RWPE1 (cell line): ENCODE results near the gene GRIN3A.
"Not testable (repeated sequence)": the region's sequence is repeated elsewhere in the genome, so short reads cannot be mapped to it uniquely, and the experiment has no call there.

Experiments used
- CTCF ChIA-PET: fragments of 350-600 bp; sonication (Branson Sonifier 250); formaldehyde crosslinking; extraction: SDS; loops from one replicate; lab custom pipeline; 2021; lab: Yijun Ruan, JAX
- POLR2A ChIA-PET: fragments of 400-600 bp; formaldehyde crosslinking; extraction: SDS; loops from one replicate; lab custom pipeline; 2020; ENCODE audit warnings: antibody characterized with exemption; ENCODE audit not compliant: low non-redundant PET; lab: Yijun Ruan, JAX
- DNase-seq: peaks from one replicate; pipeline ENCODE4 v3.0.0; 2012; ENCODE audit warnings: low spot score
- H3K27ac ChIP-seq: fragments of 450-650 bp; 2 replicates; pipeline ENCODE4 v1.5.1; 2017
- TF ChIP-seq, protein P1 (sequence below): fragments of 450-650 bp; conservative IDR thresholded peaks from 2 replicates; pipeline ENCODE4 v1.5.1; 2017; ENCODE audit warnings: low read depth, mild to moderate bottlenecking

The GRIN3A gene

DNA sequence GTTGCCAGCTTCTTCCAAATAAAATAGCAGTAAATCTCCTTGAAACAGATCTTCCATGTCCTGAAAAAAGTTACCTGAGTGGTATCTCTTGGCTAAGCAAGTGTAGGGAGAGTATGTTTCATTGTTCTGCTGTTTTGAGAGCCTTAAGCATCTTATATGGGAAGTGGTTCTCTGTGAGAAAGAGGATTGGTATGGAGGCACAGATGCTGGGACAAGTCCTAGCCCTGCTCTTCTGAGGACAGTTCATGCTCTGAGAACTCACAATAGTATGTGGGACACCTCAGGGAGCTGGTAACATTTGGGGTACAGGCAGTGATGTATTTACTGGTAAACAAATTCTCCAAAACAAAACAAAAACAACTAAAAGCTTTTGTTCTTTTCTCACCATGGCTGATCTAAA, 145.7 kb downstream of the GRIN3A start:
- ChIA-PET CTCF (interaction anchor here (0.7 kb wide), 1 partner anchor 1384 kb away, joined by 3 read pairs; no protein-coding TSS in a partner anchor), POLR2A (no interaction called here)
- no peak overlapping the region for H3K27ac ChIP-seq
- TF ChIP-seq, protein P1, sequence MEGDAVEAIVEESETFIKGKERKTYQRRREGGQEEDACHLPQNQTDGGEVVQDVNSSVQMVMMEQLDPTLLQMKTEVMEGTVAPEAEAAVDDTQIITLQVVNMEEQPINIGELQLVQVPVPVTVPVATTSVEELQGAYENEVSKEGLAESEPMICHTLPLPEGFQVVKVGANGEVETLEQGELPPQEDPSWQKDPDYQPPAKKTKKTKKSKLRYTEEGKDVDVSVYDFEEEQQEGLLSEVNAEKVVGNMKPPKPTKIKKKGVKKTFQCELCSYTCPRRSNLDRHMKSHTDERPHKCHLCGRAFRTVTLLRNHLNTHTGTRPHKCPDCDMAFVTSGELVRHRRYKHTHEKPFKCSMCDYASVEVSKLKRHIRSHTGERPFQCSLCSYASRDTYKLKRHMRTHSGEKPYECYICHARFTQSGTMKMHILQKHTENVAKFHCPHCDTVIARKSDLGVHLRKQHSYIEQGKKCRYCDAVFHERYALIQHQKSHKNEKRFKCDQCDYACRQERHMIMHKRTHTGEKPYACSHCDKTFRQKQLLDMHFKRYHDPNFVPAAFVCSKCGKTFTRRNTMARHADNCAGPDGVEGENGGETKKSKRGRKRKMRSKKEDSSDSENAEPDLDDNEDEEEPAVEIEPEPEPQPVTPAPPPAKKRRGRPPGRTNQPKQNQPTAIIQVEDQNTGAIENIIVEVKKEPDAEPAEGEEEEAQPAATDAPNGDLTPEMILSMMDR = no peak
- no peak for DNase-seq

DNA sequence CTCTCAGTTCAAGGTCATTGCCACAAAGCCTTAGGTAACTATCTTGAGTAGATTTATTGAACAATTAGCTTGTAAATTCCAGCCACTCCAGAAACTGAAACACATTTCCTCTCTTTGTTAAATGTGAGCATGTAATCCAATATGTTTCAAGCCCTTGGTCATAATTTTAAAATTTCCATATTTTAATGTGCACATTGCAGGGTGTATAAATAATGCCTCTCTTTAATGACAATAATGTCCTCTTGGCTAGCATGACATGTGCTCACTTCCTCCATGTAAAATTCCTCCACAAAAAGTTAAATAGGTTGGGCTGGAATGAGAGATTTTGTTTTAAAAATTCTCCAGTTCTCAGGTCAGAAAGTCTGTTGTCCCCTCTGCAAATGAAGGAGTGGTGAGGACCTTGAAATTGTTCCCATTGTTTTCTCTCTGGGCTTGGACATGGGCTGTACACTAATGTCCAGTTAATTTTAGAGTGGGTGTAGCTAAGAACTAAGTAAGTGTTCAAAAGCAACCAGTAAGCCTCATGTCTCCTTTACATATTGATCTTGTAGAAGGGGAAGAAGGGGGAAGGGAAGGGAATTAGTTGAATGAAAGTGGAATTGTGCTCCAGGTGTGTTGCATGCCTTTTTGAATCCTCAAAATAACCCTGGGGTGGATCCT, 146.5 kb downstream of the GRIN3A start:
- CTCF ChIA-PET = interaction anchor here (0.7 kb wide), 1 partner anchor 1385 kb away, joined by 3 read pairs; no protein-coding TSS in a partner anchor
- POLR2A ChIA-PET = no interaction called here
- TF ChIP-seq, protein P1 = no peak
- no peak for DNase-seq
- no peak overlapping the region for H3K27ac ChIP-seq

DNA sequence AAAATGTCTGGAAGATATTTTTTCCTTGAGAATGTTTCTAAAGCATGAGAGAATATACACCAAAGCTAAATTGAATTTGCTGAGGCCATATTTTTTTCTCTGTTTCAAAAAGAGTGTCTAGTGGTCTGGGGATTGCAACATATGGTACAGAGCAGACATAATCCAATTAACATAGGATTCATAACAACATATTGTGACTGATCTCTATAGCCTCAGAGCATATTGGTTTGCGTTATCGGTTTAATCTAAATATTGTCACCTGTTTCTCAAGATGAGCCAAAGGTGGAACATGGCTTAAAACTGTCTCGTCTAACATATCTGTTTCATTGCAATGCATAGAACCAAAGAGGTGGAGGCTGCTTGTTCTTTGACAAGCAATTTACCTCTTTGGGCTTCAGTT, 147.5 kb downstream of the GRIN3A start:
- TF ChIP-seq, protein P1 = no peak
- CTCF ChIA-PET = interaction anchor here (0.6 to 0.8 kb wide), 2 partner anchors 9 to 115 kb away, joined by 3 to 4 read pairs; no protein-coding TSS in a partner anchor
- DNase-seq = no peak
- no peak overlapping the region for H3K27ac ChIP-seq
- POLR2A ChIA-PET = no interaction called here

DNA sequence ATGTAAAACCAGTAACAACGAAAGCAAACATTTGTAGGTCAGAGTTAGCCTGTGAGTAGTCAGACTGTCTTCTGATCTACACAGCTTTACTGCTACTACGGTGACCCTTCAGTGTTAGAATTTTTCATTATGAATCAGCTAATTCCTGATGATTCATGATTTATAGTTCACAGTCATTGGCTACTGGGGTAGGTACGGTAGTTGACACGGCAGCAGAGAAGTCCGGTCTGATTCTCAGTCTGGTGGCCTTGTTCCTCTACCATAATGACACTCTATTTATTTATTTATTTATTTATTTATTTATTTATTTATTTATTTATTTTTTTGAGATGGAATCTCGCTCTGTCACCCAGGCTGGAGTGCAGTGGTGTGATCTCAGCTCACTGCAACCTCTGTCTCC, 148.4 kb downstream of the GRIN3A start:
- POLR2A ChIA-PET, H3K27ac ChIP-seq: not testable (repeated sequence)
- DNase-seq = peak; percentile 84
- CTCF ChIA-PET = interaction anchor here (0.6 to 0.7 kb wide), 2 partner anchors 112 to 114 kb away, joined by 3 read pairs; no protein-coding TSS in a partner anchor

DNA sequence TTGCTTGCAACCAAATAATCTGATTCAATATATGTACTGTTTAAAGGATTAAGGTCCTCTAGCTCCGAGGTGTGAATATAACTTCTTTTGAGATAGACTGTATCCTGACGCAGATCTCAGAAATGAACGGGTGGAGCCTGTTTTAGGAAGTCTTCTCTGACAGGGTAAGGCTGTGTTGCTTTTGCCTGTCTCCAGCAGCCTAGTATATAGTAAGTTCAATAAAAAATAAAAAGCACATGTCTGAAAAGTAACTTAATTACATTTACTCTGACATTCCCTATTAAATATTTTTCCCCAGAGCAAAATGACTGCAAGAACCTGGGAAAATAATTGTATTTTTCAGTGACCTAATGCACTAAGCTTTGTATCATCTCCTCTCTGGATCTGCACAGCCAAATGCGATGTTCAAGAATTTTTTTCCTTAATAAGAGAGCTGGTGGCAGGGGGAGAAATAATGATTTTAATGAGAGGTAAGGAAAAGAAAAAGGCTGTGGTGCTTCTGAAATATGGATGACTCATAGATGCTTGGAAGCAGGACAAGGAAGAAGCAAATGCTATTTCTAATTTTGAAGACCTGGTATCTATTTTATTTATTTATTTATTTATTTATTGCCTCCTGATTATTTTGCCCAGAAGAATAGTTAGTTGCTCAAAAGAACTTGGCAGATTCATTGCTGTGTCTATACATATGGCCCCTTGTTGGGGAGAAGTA, 151.0 kb downstream of the GRIN3A start:
- no peak for DNase-seq
- H3K27ac ChIP-seq = no peak overlapping the region
- TF ChIP-seq, protein P1 = no peak
- POLR2A ChIA-PET = no interaction called here
- CTCF ChIA-PET = no interaction called here

DNA sequence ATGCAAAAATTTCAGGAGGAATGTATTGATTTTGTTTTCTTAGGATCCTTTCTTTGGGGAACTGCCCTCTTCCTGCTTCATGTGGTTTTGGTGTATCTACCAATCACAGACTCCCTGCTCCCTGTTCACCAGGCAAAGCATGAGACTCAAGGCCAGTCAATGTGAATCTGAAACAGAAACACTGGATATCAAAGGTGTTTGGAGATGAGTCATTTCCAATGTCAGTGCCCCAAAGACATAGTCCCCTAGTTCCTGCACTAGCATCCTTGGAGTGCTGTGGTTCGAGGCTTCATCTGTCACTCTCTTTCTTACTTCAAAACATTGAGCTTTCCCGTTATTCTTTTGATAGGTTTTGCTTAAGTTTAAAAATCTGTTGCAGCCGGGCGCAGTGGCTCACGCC, 151.8 kb downstream of the GRIN3A start:
- DNase-seq = no peak
- ChIA-PET POLR2A (no interaction called here), CTCF (no interaction called here)
- no peak overlapping the region for H3K27ac ChIP-seq
- TF ChIP-seq, protein P1 = no peak

DNA sequence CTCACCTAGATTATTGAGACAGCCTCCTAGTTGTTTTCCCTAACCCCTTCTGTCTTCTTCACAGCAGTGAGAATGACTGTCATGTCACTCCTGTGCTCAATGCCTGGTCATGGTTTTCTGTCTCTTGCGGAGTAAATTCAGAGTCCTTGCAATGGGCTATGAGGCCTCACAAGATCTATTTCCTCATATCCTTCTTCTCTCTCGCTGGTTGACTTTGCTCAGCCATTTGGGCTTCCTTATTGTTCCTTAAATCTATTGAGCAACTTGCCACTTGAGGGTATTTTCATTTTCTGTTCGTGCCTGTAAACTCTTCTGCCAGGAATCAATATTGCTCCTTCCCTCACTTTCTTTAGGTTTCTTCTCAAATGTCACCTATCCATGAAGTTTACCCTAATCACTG, 152.7 kb downstream of the GRIN3A start:
- H3K27ac ChIP-seq = no peak overlapping the region
- TF ChIP-seq, protein P1 = no peak
- no peak for DNase-seq
- ChIA-PET CTCF (no interaction called here), POLR2A (no interaction called here)
